Right lobe of liver (tissue), 4 donors: ENCODE data around the gene ACBD6.

Source experiments
- CTCF ChIP-seq, 4 donors: fragments of 200-600 bp in 3 of 4; fragments of 450-650 bp in 1 of 4; IDR thresholded peaks; one replicate each; pipeline versions ENCODE4 v1.5.1 to v1.8.0; 2016 to 2022; ENCODE audit warnings: antibody characterized with exemption in 4 of 4, mild to moderate bottlenecking in 2 of 4
- POLR2A ChIP-seq: fragments of 450-650 bp; IDR thresholded peaks from one replicate; pipeline ENCODE4 v1.6.1; 2017; ENCODE audit warnings: antibody characterized with exemption, mild to moderate bottlenecking
- donor health status: DM: no; HTN: no; CAD: no.
- donor health status: DM: no; HTN: no; CAD: no.
- donor health status: DM: no; HTN: yes; CAD: no.

GRCh38 chr1:180258935-180259334 lies 243.4 kb downstream of the ACBD6 start:
- no peak for TF ChIP-seq POLR2A
- no peak for TF ChIP-seq CTCF (IDR thresholded peaks at IDR 0.05)
